Hippocampal formation (tissue), 2 donors: ENCODE data around the gene HIF1A.
"Not testable (repeated sequence)": the region's sequence is repeated elsewhere in the genome, so short reads cannot be mapped to it uniquely, and the experiment has no call there.

Experiments
- DNase-seq, 2 donors: peaks; one replicate each; lab custom pipeline; 2025; lab: John Stamatoyannopoulos, UW

HIF1A gene

DNA sequence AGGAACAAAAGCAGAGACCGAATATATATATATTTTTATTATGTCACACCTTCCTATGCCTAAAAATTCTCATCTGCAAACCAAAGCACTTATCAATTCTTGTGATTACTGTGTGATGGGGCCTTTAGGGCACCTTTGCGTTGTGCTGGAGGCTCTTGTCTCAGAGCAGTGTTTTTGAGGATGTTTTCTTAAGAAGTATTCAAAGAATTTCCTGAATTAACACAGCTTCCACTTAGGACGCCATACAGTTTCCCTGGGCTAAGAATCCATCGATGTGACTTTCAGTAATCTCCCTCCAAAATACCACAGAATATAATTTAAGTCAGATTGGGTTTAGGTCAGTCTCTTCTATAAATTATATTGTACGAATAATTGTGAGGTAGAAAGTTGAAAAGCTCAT, 22.0 kb upstream of the HIF1A start:
- DNase-seq = no peak

DNA sequence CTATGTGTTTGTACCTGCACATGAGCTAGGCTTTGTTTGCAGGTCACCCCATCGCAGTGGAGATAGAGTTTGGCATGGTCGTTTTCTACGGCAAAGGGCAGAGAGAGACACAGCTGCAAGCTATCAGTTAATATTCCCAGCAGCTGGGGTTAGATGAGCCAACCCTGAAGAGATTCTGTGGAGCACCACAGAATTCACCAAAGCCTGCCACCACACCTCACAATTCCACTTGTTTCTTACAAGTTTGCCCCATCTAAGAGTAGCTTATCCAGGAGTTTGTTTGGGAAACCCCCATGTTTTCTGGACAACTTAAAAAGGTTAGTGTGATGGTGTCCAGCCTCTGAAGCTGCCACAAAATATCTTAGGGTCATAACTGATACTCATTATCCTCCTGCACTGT, 20.0 kb upstream of the HIF1A start:
- DNase-seq = no peak

DNA sequence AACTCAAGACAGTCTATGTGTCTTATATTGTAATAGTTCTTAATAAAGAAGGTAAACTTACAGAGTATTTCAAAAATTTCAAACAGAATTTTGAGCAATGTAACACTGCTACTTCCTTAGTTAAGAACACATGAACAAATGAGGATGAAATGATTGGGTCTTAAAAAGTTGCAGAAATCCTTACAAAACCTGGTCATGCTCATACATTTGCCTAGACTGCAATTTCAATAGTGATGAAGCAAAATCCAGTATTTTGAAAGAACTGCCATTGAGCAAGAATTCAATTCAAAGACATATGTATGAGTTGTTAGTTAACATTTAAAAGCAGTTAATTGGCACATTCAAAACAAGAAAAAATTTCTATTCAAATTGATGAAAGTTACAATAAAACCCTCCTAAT, 17.8 kb upstream of the HIF1A start:
- no peak for DNase-seq

DNA sequence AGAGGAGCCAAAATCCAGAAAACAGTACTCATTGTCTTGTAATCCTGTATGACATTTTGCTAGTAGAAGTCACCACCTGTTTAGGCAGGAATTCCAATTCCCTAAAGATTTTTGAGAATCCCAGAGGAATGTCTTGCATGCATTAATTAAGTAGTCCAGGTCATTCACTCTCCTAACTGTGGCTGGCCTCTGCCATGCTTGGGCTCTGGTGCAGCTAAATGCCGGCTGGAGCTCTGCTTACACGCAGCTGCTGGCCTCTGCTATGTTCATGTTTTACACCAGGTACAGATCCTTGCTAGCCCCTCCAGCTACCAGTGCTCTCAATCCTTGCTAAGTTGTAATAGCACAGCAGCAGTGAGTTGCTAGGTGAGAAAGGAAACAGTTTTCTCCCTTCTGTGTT, 16.3 kb upstream of the HIF1A start:
- DNase-seq = no peak

DNA sequence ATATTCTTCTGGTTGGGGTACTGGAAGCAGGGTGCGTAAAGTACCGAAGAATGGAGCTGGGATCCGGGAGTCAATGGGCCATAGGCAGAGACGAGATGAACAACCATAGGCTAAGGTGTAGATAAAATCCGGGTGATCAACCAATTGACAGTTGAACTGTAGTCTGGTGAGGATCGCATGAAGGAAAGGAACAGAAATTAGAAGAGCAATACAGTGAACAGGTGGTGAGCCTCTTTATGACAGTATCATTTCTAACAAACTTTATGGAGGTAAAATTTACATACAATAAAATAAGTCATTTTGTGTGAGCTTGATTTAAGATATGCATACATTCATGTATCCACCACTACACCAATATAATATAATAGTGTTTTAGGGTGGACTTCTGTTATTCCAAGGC, 13.9 kb upstream of the HIF1A start:
- DNase-seq = no peak

DNA sequence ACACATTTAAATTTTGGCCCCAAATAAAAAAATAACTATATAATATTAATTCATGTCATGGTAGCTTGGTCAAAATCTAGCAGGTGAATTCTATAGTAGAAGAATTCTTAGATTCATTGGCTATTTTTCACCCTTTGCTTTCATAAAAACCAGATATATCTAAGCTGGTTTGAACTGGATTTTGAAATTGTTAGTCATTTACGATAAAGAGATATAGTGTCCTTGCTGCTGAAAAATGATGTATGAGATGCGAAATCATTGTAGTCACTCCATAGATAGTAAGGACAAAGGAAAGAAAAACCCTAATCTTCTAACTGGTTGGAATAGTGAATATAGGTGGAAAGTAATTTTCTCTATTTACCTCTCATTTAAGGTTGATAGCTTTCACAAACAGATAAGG, 12.2 kb upstream of the HIF1A start:
- DNase-seq = no peak

DNA sequence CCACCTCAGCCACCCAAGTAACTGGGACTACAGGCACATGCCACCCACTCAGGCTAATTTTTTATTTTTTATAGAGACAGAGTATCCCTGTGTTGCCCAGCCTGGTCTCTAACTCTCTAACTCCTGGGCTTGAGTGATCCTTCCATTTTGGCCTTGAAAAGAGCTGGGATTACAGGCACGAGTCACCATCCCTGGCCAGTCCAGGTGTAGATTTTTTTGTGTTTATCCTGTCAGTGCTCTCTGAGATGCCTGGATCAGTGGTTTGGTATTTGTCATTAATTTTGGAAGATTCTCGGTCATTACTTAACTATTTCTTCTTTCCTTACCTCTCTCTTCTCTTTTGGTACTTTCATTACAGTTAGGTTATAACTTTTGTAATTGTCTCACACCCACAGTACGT, 5.3 kb upstream of the HIF1A start:
- DNase-seq = no peak

DNA sequence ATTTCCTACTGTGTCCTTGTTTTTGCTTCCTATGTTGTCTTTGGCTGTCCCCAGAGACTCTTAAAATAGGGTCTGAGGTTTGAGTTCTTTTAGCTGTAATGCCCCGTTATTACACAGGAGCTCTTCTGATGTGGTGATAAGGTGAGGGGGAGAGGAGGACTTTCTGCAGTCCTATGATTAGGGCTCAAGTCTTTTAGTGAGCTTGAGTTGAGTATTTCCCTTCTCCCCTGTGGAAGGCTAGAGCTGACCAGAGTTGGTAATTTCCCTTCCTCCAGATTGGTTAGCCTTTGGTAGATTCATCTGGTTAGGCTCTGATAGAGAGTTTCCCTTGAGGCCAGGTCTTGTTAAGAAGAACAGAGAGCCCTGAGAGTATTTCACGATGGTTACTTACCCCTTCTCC, 4.3 kb upstream of the HIF1A start:
- DNase-seq = no peak

DNA sequence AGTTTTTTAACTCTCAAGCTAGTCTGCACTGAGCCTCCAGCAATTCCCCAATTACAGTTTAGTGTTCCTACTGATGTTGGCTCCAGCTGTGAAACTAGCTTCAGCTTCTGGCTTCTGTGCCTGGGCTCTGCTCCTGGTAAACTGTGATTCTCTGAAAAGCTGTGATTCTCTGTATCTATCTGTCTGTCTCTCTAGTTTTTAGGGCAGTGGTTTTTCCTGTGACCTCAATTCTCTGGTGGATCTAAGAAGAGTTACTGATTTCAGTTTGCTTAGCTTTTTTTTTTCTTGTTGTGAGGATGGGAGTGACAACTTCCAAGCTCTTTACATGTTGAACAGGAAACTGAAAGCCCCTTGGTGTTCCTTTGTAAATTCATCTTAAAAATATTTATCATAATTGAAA, 3.8 kb upstream of the HIF1A start:
- DNase-seq = no peak

DNA sequence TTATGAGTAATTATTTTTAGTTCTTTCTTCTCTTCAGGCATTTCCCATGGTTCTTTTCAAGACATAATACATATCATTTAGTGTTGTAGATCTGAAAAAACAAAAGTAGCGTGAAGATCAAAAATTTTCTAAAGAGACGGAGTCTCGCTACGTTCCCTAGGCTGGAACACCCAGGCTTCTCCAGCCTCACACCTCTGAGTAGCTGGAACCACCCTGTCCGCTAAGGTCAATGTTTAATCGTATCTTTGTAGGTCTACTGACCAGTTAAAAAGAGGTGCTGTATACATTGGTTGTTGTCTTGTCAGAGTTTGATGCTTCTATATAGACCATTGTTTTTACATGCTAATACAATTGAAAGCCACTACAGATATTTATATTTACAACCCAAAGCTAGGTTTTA, 1.3 kb upstream of the HIF1A start:
- DNase-seq = no peak

DNA sequence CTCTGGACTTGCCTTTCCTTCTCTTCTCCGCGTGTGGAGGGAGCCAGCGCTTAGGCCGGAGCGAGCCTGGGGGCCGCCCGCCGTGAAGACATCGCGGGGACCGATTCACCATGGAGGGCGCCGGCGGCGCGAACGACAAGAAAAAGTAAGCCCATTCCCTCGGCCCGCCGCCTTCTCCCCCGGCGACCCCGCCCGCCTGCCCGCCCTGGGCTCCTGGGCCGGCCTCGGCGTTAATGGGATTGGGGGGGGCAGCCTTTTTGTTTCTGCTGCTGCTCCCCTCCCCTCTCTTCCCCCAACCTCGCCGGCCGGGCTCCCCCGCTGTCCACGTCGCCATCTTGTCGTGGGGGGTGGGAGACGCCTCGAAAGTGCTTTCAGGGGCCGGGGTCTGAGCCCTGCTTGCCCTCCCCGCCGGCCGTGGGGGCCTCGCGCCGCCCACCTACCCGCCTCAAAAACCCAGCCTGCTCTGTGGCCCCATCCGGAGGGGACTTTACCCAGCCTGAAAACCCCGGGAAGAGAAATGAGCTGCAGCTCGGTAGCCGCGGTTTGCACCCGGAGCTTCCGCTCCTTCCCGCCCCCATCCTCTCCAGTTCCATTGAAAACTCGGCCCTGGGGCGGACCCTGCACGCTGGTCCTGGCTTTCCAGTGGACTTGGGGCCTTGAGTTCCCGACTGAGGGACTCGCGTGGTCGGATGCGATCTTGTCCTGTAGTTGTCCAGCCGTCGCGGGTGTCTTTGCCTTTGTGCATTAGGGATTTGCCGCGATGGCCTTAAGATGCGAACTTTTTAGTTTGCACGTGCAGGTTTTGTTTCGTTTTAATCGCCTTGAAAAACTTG, 598 bp downstream of the HIF1A start:
- peak in 1 of 2 donors; percentile 61 for DNase-seq

DNA sequence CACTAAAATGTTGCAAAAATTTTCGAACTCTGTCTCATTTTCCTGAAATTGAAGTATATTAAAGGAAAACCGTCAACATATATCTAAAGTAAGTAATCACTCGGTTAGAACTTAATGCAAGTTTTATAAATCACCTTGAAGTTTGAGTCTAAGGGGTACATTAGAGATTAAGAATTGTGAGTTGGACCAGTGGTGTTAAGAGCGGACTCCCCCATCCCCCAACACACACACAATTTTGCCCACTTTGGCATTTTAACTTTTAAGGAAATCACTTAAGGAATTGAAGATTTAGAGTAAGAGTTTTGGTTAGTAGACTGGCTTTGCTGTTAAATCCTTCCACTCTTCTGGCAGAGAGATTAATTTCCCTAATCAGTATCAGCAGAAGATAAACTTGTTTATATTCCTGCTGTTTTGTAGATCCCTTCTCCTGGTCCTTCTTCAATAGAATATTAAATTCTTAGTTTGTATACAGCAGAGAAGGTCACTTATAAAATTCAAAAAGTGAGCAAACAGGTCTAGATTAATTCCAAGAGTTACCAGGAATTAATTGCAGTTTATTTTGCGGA, 1.5 kb downstream of the HIF1A start:
- DNase-seq = no peak

DNA sequence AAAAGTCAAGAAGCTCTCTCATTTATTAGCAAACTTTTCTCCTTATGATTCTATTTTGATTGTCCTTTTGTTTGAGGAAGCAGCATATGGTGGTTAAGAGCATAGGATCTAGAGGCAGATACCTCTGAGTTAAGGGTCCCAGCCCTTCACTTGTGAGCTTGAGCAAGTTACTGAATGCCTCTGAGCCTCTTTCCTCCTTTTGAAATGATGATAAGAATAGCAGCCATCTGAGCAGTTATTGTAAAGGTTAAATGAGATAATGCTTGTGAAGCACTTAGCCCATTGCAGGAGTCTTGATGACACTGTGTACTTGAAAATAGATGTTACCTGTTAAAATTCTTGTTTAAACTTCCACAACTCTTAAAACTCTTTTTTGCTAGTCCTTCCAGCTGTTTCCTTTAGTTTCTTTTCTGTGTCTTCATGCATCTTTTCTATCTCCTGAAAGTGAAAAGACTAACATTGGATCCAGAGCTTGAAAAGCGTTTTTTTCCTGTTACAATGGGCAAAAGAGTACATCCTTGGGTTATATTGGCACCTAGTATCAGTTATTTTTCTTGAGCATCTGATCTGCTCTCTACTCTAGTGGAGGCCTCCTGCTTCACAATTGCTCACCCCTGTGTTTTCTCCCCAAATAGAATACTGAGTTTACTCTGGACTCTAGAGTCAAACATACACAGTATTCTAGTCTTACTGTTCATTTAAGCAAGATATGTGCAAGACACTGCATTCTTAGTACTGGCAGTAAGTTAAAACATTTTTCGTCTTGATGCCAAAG, 3.1 kb downstream of the HIF1A start:
- no peak for DNase-seq

DNA sequence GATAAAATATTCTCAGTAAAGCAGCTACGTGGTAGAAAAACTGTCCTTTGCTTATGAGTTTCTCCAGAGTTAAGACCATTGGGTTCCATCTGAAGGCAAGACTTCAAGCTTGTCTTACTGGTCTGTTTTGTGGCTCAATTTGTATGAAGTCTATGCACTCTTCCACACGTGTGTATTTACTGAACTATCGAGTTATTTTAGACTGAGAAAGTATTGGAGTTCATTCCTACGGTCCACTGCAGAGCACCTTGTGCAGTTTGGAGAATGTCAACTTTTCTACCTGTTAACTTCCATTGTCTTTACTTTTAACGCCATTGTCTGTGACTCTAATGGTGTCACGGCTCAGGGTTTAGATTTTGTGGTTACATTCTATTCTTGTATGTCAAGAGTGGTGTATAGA, 3.7 kb downstream of the HIF1A start:
- DNase-seq = no peak

DNA sequence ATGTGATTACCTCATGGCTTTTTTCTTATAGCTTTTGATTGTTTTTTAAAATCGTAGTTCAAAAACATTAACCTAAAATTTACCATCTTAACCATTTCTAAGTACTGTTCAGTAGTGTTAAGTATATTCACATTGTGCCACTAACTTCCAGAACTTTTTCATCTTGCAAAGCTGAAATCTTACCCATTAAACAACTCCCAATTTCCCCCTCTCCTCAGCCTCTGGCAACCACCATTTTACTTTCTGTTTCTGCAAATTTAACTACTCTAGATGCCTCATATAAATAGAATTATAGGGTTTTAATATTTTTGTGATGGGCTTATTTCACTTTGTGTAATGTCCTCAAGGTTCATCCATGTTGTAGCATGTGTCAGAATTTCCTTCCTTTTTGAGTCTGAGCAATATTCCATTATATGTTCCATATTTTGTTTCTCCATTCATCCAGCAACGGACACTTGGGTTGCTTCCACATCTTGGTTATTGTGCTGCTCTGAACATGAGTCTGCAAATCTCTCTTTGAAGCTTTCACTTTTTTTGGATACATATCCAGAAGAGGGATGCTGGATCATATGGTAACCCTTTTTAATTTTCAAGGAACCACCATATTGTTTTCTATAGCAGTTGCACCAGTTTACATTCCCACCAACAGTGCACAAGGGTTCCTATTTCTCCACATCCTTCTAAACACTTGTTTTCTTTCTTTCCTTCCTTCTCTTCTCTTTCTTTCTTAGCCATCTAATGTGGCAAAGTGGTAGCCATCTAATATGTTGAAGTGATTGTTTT, 5.0 kb downstream of the HIF1A start:
- DNase-seq = no peak

DNA sequence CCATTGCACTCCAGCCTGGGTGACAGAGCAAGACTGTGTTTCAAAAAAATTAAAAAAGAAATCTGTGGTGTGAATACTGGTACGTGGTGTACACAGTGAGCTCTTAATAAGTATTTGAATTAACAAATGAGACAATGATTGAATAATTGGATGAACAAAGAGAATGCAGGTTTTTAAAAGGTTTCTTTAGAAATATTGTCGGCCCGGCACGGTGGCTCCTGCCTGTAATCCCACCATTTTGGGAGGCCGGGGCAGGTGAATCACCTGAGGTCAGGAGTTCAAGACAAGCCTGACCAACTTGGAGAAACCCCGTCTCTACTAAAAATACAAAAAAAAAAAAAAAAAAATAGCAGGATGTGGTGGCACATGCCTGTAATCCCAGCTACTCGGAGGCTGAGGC, 6.6 kb downstream of the HIF1A start:
- DNase-seq = no peak

DNA sequence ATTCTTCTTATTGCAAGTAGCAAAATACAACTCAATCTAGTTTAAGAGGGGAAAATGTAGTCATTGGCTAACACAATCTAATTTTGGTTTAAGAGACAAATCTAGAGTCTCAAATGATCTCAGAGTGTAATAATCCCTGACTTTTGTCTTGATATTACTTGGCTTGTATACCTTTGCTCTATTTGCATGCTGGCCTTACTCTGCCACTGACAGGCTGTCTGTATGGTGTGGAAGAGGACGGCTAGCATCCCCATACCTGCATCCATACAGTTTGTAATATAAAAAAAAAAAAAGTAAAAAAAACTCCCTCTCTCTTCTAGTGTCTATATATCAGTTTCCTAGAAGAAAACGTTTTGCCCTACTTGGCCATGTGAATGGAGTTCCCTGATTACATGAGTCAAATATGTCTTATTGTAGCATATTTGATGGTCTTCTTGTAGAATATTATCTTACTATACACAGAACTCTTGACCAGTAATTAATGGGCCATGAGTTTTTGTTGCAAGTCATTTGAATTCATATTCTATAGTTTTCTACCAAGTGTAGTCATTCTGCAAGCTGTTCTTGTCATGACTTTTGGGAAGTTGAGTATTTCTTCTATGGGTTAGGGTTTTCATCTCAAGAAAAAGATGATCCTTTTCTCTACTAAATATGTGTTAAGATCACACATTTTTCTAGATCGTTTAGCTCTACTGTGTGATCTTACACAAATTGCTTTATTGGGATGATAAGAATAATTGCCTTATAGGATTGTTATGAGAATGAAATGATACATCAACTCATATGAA, 8.2 kb downstream of the HIF1A start:
- no peak for DNase-seq

DNA sequence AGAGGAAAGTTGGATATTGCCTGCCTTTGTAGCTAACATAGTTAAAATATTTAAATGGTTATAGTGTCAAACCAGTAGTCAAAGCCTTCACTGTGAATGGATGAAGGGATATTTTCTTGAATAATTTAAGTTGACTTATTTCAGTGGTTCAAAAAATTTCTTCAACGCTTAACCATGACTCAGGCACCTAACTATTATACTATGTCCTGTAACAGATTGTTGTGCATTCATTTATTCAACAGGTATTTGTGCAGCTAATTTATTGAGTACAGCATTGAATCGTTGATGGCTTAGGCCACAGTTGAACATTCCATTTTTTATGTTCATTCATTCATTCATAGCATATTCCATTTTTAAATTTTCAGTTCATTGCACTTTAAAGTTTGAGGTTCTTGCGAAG, 9.2 kb downstream of the HIF1A start:
- DNase-seq = no peak

DNA sequence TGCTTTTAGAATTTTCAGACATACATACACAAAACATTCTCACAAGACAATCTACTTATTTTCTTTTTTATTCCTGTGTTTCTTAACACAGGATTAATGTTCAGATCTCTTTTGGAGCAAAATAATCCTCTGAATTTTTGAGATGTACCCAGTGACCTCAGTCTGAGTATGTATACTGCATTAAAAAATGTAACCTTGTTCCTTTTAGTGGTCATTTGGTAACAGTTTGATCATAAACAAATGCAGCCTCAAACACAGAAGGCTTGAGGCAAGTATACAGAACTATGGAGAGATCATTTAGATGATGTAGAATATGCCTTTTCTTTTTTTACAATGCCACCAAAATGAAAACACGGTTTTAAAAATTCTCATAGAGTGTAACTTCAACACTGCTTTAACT, 9.7 kb downstream of the HIF1A start:
- no peak for DNase-seq

DNA sequence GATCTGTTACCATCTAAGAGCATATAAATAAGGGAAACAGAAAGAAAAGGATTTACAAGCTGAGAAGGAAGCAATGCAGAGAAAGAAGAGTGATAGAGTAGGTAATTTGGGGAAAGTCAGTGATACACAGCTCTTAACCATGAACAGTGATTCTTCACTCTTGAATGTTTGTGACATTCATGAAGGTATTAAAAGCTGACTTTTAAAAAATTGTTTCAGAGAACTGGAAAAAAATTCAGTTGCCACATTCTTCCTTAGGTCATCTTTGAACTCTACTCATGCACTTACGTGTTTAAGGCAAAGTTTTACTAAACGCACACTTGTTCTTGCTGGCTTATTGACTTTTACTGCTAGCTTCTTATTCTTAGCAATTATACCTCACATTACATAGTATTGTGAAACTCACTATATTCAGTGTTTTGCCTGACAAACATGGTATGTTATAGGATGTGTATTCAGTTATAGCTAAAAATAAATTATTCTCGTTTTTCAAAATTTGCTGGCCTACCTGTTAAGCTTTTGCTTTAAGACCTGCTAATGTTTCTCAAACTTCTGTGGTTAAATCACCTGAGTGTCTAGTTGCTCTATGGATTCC, 10.9 kb downstream of the HIF1A start:
- DNase-seq = no peak

DNA sequence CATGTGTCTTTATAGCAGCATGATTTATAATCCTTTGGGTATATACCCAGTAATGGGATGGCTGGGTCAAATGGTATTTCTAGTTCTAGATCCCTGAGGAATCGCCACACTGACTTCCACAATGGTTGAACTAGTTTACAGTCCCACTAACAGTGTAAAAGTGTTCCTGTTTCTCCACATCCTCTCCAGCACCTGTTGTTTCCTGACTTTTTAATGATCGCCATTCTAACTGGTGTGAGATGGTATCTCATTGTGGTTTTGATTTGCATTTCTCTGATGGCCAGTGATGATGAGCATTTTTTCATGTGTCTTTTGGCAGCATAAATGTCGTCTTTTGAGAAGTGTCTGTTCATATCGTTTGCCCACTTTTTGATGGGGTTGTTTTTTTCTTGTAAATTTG, 12.5 kb downstream of the HIF1A start:
- DNase-seq = not testable (repeated sequence)
